K562 (cell line): ENCODE measurements around the gene UBN2. TPM values are rescaled to one million over a fixed set of nuclear protein-coding genes. Genes with fewer than 3 reads are reported as not detected.
"Not testable (repeated sequence)": the region's sequence is repeated elsewhere in the genome, so short reads cannot be mapped to it uniquely, and the experiment has no call there.

Experiments used
- ATAC-seq: fragments of 200-7000 bp; cut with Tn5 transposase; 3 replicates; pipeline ENCODE4 v1.9.1; 2020; ENCODE audit warnings: moderate library complexity
- BruUV-seq: library from RNA; stranded (reverse); fragments of 400-500 nt; replicated peaks from 2 replicates; lab custom pipeline; 2021; lab: Mats Ljungman, UMichigan
- CTCF ChIA-PET: fragments of 300-600 bp; formaldehyde crosslinking; extraction: SDS; loops from one replicate; lab custom pipeline; 2021; ENCODE audit warnings: low intra/inter-chr PET ratio; lab: Yijun Ruan, JAX
- POLR2A ChIA-PET: fragments of 300-600, 350-650 bp; sonication (Branson Sonifier 250); formaldehyde crosslinking; extraction: SDS; loops from one replicate; lab custom pipeline; 2021; ENCODE audit warnings: antibody characterized with exemption, inconsistent platforms; lab: Yijun Ruan, JAX
- DNase-seq, 4 experiments: peaks; one replicate each; pipeline versions ENCODE4 v3.0.0 to v3.0.0-alpha.2; 2011 to 2018; ENCODE audit warnings: low spot score in 3 of 4, mixed read lengths in 3 of 4; ENCODE audit errors: extremely low read depth in 1 of 4
- FAIRE-seq: peaks from 2 replicates; lab custom pipeline; 2011; peaks lifted over from hg19 to GRCh38; lab: Jason Lieb, UNC
- H2AFZ ChIP-seq: 2 replicates; pipeline ENCODE4 v1.6.0; 2011; ENCODE audit warnings: low read depth, low read length, control low read depth, inconsistent platforms
- H3K27ac ChIP-seq: fragments of 200-600 bp; 3 replicates; pipeline ENCODE4 v1.8.0; 2011; ENCODE audit warnings: low read depth, mild to moderate bottlenecking, control low read depth, inconsistent platforms, low read length, moderate library complexity, mixed read lengths; ENCODE audit errors: extremely low read depth
- H3K27me3 ChIP-seq, 2 experiments: fragments of 300-600 bp in 1 of 2; 2 replicates in 1 of 2; 3 replicates in 1 of 2; pipeline versions ENCODE4 v1.6.0 to v1.8.0; 2011; ENCODE audit warnings: inconsistent platforms in 2 of 2, low read length in 2 of 2, mild to moderate bottlenecking in 1 of 2, mixed read lengths in 1 of 2, moderate library complexity in 1 of 2; ENCODE audit not compliant: control insufficient read depth in 2 of 2, insufficient read depth in 2 of 2
- H3K36me3 ChIP-seq: fragments of 300-600 bp; 3 replicates; pipeline ENCODE4 v1.8.0; 2011; ENCODE audit warnings: mild to moderate bottlenecking, low read length, inconsistent platforms; ENCODE audit not compliant: control insufficient read depth, insufficient read depth
- H3K4me1 ChIP-seq, 2 experiments: fragments of 200-600 bp in 1 of 2; replicated peaks in 1 of 2; 2 replicates in 1 of 2; 3 replicates in 1 of 2; pipeline versions ENCODE4 v1.5.1 to v1.8.0; 2011; ENCODE audit warnings: inconsistent platforms in 2 of 2, low read length in 2 of 2, mild to moderate bottlenecking in 1 of 2, mixed read lengths in 1 of 2, moderate library complexity in 1 of 2; ENCODE audit not compliant: control insufficient read depth in 2 of 2, insufficient read depth in 2 of 2
- H3K4me2 ChIP-seq: 2 replicates; pipeline ENCODE4 v1.6.1; 2011; ENCODE audit warnings: low read length, control low read depth, inconsistent platforms, mixed read lengths; ENCODE audit not compliant: insufficient read depth
- H3K4me3 ChIP-seq: fragments of 200-600 bp; sonication (generic), shearing (Covaris generic); 2 replicates; pipeline ENCODE4 v1.5.1; 2016; ENCODE audit warnings: control low read depth, inconsistent platforms
- H3K79me2 ChIP-seq: fragments of 200-600 bp; 3 replicates; pipeline ENCODE4 v1.8.0; 2011; ENCODE audit warnings: low read length, inconsistent platforms; ENCODE audit not compliant: control insufficient read depth, insufficient read depth
- H3K9ac ChIP-seq, 2 experiments: 2 replicates each; pipeline versions ENCODE4 v1.6.0 to v1.6.1; 2011; ENCODE audit warnings: low read depth in 2 of 2, low read length in 2 of 2, control low read depth in 1 of 2, inconsistent platforms in 1 of 2, mild to moderate bottlenecking in 1 of 2, mixed read lengths in 1 of 2; ENCODE audit not compliant: insufficient read depth in 1 of 2
- H3K9me1 ChIP-seq: one replicate; pipeline ENCODE4 v1.6.0; 2011; ENCODE audit warnings: inconsistent platforms, mild to moderate bottlenecking, low read length, moderate library complexity; ENCODE audit not compliant: control insufficient read depth, insufficient read depth
- H3K9me3 ChIP-seq: replicated peaks from 2 replicates; pipeline ENCODE4 v1.5.1; 2011; ENCODE audit warnings: low read depth, low read length, inconsistent platforms; ENCODE audit not compliant: control insufficient read depth, insufficient read depth
- H4K20me1 ChIP-seq: replicated peaks from 2 replicates; pipeline ENCODE4 v1.6.1; 2011; ENCODE audit warnings: low read length, inconsistent platforms, mixed read lengths; ENCODE audit not compliant: control insufficient read depth, insufficient read depth
- BCOR ChIP-seq: fragments of 450-650 bp; IDR thresholded peaks from 2 replicates; pipeline ENCODE4 v1.6.1; 2016
- E2F8 ChIP-seq: fragments of 450-650 bp; IDR thresholded peaks from 2 replicates; pipeline ENCODE4 v1.7.1; 2018; ENCODE audit warnings: mild to moderate bottlenecking, low read depth; ENCODE audit not compliant: partially characterized antibody
- KDM1A ChIP-seq, 2 experiments: fragments of 450-650 bp; IDR thresholded peaks; 2 replicates each; pipeline ENCODE4 v1.6.1; 2016; ENCODE audit warnings: mild to moderate bottlenecking in 2 of 2
- NEUROD1 ChIP-seq: fragments of 150-350 bp; IDR thresholded peaks from 2 replicates; pipeline ENCODE4 v1.6.1; 2014; ENCODE audit warnings: borderline replicate concordance, low read length, low read depth; ENCODE audit not compliant: partially characterized antibody
- PYGO2 ChIP-seq: fragments of 450-650 bp; IDR thresholded peaks from 2 replicates; pipeline ENCODE4 v1.6.1; 2016; ENCODE audit warnings: mild to moderate bottlenecking, missing genetic modification characterization, moderate library complexity, missing compliant biosample characterization
- SPI1 ChIP-seq: IDR thresholded peaks from 2 replicates; pipeline ENCODE4 v1.6.1; 2011; ENCODE audit warnings: low read depth, low read length, control low read depth, borderline replicate concordance
- ZC3H11A ChIP-seq: IDR thresholded peaks from 2 replicates; pipeline ENCODE4 v1.6.1; 2012; ENCODE audit warnings: low read depth, low read length, improper control_type of control experiment
- ZFPM2 ChIP-seq: fragments of 250-450 bp; sonication (Bioruptor Pico); IDR thresholded peaks from 2 replicates; pipeline ENCODE4 v1.5.1; 2022; ENCODE audit warnings: mild to moderate bottlenecking
- WGBS: fragments of 100-300 bp; shearing (Covaris generic); methylation state at CpG from one replicate; pipeline ENCODE4 v1.1.6; 2016; ENCODE audit warnings: low coverage, mixed read lengths; ENCODE audit not compliant: insufficient coverage; ENCODE audit errors: missing lambda C conversion rate; 5-methylcytosine and 5-hydroxymethylcytosine counted together
- in situ Hi-C: fragments of 300-500 bp; cut with MboI; formaldehyde crosslinking; loops from 4 replicates; pipeline ENCODE4 v1.15.0; 2018; ENCODE audit warnings: inconsistent platforms, mixed read lengths
- intact Hi-C: fragments of 100-400 bp; cut with micrococcal nuclease; formaldehyde crosslinking; loops from 2 replicates; pipeline ENCODE4 v1.14.2; 2022
- polyA plus RNA-seq, 8 experiments: library from polyadenylated mRNA; depleted of rRNA in 4 of 8; stranded (reverse) in 5 of 8; unstranded in 3 of 8; fragments of >200 nt; fragmentation: Nextera tagmentation in 2 of 8; fragmentation: Illumina TruSeq in 1 of 8; extraction: Ambion mirVana in 2 of 8; extraction: Trizol in 1 of 8; gene quantifications; 2 replicates each; pipeline versions ENCODE4 v1.2.1 to v1.2.3, GENCODE V29; 2011 to 2014; ENCODE audit warnings: inconsistent platforms in 1 of 8, missing spikeins in 1 of 8
- total RNA-seq, 7 experiments: library from RNA; depleted of rRNA in 6 of 7; stranded (reverse); fragments of >200 nt in 6 of 7; fragmentation: Illumina TruSeq in 2 of 7; extraction: Trizol in 2 of 7; gene quantifications; 2 replicates each; pipeline versions ENCODE4 v1.2.1 to v1.2.3, GENCODE V29; 2011 to 2021; ENCODE audit warnings: low replicate concordance in 1 of 7

Gene UBN2
- total and polyA plus RNA-seq, 9 of the 15 experiments (the other 6 are each of a cell fraction or from before 2014, with no cell fraction given): 1.2 to 19.5 (median 9.9) TPM

GRCh38 chr7:139213489-139213888, 17.5 kb upstream of the UBN2 start:
- TF ChIP-seq KDM1A (IDR thresholded peaks at IDR 0.05): peak; percentile 42 to 56
- TF ChIP-seq BCOR: peak; percentile 63; the same call in 1 of the 2 replicates
- CTCF ChIA-PET: interaction anchor here (0.6 kb wide), 1 partner anchor 33 kb away, joined by 4 read pairs; no protein-coding TSS in a partner anchor
- BruUV-seq, POLR2A ChIA-PET, H3K4me2 ChIP-seq, FAIRE-seq, intact Hi-C loops, H3K36me3 ChIP-seq, H3K9me1 ChIP-seq, H4K20me1 ChIP-seq, H3K27ac ChIP-seq, H3K79me2 ChIP-seq, H3K9ac ChIP-seq, H3K4me1 ChIP-seq, H3K27me3 ChIP-seq, H2AFZ ChIP-seq, in situ Hi-C loops, ATAC-seq, H3K4me3 ChIP-seq, DNase-seq, H3K9me3 ChIP-seq: not testable (repeated sequence)
- 0% methylated on average over 2 of the region's 6 CpGs for WGBS

- Histone ChIP-seq H3K27ac (no peak overlapping the region), H3K4me2 (no peak overlapping the region), H3K9me3 (no peaks in the 10 kb centered on the region), H2AFZ (no peak overlapping the region), H3K4me3 (no peak overlapping the region), H3K79me2 (no peaks in the 10 kb centered on the region), H3K27me3 (no peaks in the 10 kb centered on the region), H4K20me1 (no peaks in the 10 kb centered on the region), H3K36me3 (no peaks in the 10 kb centered on the region), H3K9me1 (no peaks in the 10 kb centered on the region), H3K9ac (no peak overlapping the region), H3K4me1 (no peaks in the 10 kb centered on the region)
- intact Hi-C loops (no loop called here), in situ Hi-C loops (no loop called here)
- 5% methylated on average over 1 of the region's 1 CpG for WGBS
- ATAC-seq (no peak), FAIRE-seq (no peak), DNase-seq (no peak)
- CTCF ChIA-PET: no interaction called here
- BruUV-seq: no TSS peak
- POLR2A ChIA-PET: interaction anchor here (0.6 to 1.0 kb wide), 3 partner anchors 10 to 66 kb away, joined by 3 to 4 read pairs (median 3); no protein-coding TSS in a partner anchor
- TF ChIP-seq SPI1 (no peak), NEUROD1 (no peak), ZC3H11A (no peak), ZFPM2 (CRISPR knock-in tag) (no peak), E2F8 (no peak), PYGO2 (tag) (no peak)
Observed at GRCh38 chr7:139218173-139218572, 12.9 kb upstream of the UBN2 start.
